Ishikawa (cell line): ENCODE measurements around the gene FXN.

Experiments used
- CEBPB ChIP-seq: IDR thresholded peaks from 2 replicates; pipeline ENCODE4 v1.6.1; 2012
- CREB1 ChIP-seq: IDR thresholded peaks from 2 replicates; pipeline ENCODE4 v1.6.1; 2012; ENCODE audit warnings: low read depth
- EP300 ChIP-seq: IDR thresholded peaks from 2 replicates; pipeline ENCODE4 v1.6.1; 2012; ENCODE audit warnings: borderline replicate concordance
- RAD21 ChIP-seq: IDR thresholded peaks from 2 replicates; pipeline ENCODE4 v1.6.1; 2012; ENCODE audit warnings: low read depth
- REST ChIP-seq: IDR thresholded peaks from 2 replicates; pipeline ENCODE4 v1.6.1; 2012; ENCODE audit warnings: low read depth, mild to moderate bottlenecking
- TAF1 ChIP-seq: IDR thresholded peaks from 2 replicates; pipeline ENCODE4 v1.6.1; 2012; ENCODE audit warnings: low read depth, mild to moderate bottlenecking
- TEAD4 ChIP-seq: IDR thresholded peaks from 2 replicates; pipeline ENCODE4 v1.6.1; 2012
- YY1 ChIP-seq: IDR thresholded peaks from 2 replicates; pipeline ENCODE4 v1.6.1; 2012; ENCODE audit warnings: low read depth
- TF ChIP-seq, protein P1 (sequence below): IDR thresholded peaks from 2 replicates; pipeline ENCODE4 v1.6.1; 2012
- TF ChIP-seq, protein P2 (sequence below): IDR thresholded peaks from 2 replicates; pipeline ENCODE4 v1.6.1; 2012

DNA sequence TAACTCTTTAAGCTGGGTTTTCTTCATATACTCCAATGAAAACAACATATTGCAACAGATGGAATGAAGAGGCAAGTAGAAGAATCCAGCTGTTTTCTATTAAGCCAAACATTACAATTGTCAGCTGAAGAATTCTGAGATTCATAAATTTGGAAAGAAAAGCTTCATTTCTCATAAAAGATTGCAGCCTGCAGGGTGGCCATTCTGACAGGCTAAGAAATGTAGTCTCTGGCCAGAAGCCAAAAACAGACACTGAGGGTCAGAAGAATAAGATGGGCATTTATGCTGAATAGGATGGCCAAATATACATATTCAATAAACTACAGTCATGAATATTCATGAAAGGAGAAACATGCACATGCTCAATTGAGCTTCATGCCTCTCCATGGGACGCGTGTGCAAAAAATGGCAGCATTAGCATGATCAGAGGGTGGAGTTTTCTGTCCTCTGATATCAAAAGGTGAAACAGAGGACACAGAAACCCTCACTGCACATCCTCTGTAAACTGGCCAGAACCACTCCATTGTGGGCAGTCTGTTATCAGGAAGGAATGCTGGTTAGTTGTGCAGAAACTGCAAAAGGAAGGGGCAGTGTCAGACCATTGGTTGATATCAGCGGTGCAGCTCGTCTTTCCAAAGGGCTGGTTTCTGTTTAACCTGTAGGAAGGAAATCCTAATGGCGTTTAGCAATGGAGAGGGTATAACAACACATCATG, 50.2 kb downstream of the FXN start:
- no peak for TF ChIP-seq CREB1
- TF ChIP-seq YY1 = no peak
- no peak for TF ChIP-seq REST
- TF ChIP-seq EP300 = no peak
- TF ChIP-seq, protein P1, sequence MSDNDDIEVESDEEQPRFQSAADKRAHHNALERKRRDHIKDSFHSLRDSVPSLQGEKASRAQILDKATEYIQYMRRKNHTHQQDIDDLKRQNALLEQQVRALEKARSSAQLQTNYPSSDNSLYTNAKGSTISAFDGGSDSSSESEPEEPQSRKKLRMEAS = no peak
- no peak for TF ChIP-seq TAF1
- TF ChIP-seq CEBPB = no peak
- TF ChIP-seq, protein P2, sequence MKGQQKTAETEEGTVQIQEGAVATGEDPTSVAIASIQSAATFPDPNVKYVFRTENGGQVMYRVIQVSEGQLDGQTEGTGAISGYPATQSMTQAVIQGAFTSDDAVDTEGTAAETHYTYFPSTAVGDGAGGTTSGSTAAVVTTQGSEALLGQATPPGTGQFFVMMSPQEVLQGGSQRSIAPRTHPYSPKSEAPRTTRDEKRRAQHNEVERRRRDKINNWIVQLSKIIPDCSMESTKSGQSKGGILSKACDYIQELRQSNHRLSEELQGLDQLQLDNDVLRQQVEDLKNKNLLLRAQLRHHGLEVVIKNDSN = no peak
- no peak for TF ChIP-seq RAD21
- no peak for TF ChIP-seq TEAD4
